ENCODE results near the gene ISLR.
A peak's percentile ranks its signal among the peaks of the same experiment; 100 is the strongest.

The ISLR gene

GRCh38 chr15:74174219-74174957, 878 bp downstream of the ISLR start:
- TF ChIP-seq GATA2 (IDR thresholded peaks at IDR 0.05; ENCODE audit: low read depth, low read length) (no peak), GATA3 (IDR thresholded peaks at IDR 0.05; ENCODE audit: low read depth, low read length) (no peak)

- no peak for TF ChIP-seq GATA2 (IDR thresholded peaks at IDR 0.05; ENCODE audit: low read depth, low read length)
- TF ChIP-seq GATA3 (IDR thresholded peaks at IDR 0.05; ENCODE audit: low read depth, low read length), result no peak
These were observed 1.4 kb downstream of the ISLR start for GRCh38 chr15:74174958-74175253.

GRCh38 chr15:74175271-74176191, 2.0 kb downstream of the ISLR start:
- TF ChIP-seq GATA2 (IDR thresholded peaks at IDR 0.05; ENCODE audit: low read depth, low read length), result no peak
- TF ChIP-seq GATA3 (IDR thresholded peaks at IDR 0.05; ENCODE audit: low read depth, low read length), result no peak

GRCh38 chr15:74176262-74177214, 3.0 kb downstream of the ISLR start:
- peak; percentile 89 for TF ChIP-seq GATA2 (IDR thresholded peaks at IDR 0.05; ENCODE audit: low read depth, low read length)
- no peak; the same call in 1 of the 2 replicates for TF ChIP-seq GATA3 (IDR thresholded peaks at IDR 0.05; ENCODE audit: low read depth, low read length)

- no peak for TF ChIP-seq GATA2 (IDR thresholded peaks at IDR 0.05; ENCODE audit: low read depth, low read length)
- TF ChIP-seq GATA3 (IDR thresholded peaks at IDR 0.05; ENCODE audit: low read depth, low read length), result no peak
These were observed 5.0 kb downstream of the ISLR start for GRCh38 chr15:74178326-74179100.

GRCh38 chr15:74179101-74179841, 5.8 kb downstream of the ISLR start:
- no peak for TF ChIP-seq GATA2 (IDR thresholded peaks at IDR 0.05; ENCODE audit: low read depth, low read length)
- TF ChIP-seq GATA3 (IDR thresholded peaks at IDR 0.05; ENCODE audit: low read depth, low read length), result no peak

- TF ChIP-seq GATA3 (IDR thresholded peaks at IDR 0.05; ENCODE audit: low read depth, low read length) (no peak), GATA2 (IDR thresholded peaks at IDR 0.05; ENCODE audit: low read depth, low read length) (no peak)
These were observed 6.7 kb downstream of the ISLR start for GRCh38 chr15:74179983-74180880.

- TF ChIP-seq GATA3 (IDR thresholded peaks at IDR 0.05; ENCODE audit: low read depth, low read length) (no peak), GATA2 (IDR thresholded peaks at IDR 0.05; ENCODE audit: low read depth, low read length) (no peak)
These were observed 7.5 kb downstream of the ISLR start for GRCh38 chr15:74180881-74181602.

- TF ChIP-seq GATA3 (IDR thresholded peaks at IDR 0.05; ENCODE audit: low read depth, low read length) (no peak), GATA2 (IDR thresholded peaks at IDR 0.05; ENCODE audit: low read depth, low read length) (no peak)
These were observed 8.6 kb downstream of the ISLR start for GRCh38 chr15:74182131-74182530.

GRCh38 chr15:74184582-74185091, 11.1 kb downstream of the ISLR start:
- TF ChIP-seq GATA3 (IDR thresholded peaks at IDR 0.05; ENCODE audit: low read depth, low read length), result no peak
